Prostate gland (tissue), 2 donors: ENCODE results near the gene UBTD2.

ENCODE experiments used
- POLR2A ChIP-seq: fragments of 450-650 bp; IDR thresholded peaks from one replicate; pipeline ENCODE4 v1.6.1; 2016; ENCODE audit warnings: antibody characterized with exemption, mild to moderate bottlenecking
- TF ChIP-seq, protein P1 (sequence below), 4 experiments: fragments of 200-600 bp in 2 of 4; fragments of 450-650 bp in 2 of 4; sonication (generic) in 2 of 4; IDR thresholded peaks; 1 replicate in 3 of 4; 2 replicates in 1 of 4; pipeline ENCODE4 v1.5.1; 2016 to 2019; ENCODE audit warnings: antibody characterized with exemption in 4 of 4, mild to moderate bottlenecking in 2 of 4, moderate library complexity in 2 of 4

DNA sequence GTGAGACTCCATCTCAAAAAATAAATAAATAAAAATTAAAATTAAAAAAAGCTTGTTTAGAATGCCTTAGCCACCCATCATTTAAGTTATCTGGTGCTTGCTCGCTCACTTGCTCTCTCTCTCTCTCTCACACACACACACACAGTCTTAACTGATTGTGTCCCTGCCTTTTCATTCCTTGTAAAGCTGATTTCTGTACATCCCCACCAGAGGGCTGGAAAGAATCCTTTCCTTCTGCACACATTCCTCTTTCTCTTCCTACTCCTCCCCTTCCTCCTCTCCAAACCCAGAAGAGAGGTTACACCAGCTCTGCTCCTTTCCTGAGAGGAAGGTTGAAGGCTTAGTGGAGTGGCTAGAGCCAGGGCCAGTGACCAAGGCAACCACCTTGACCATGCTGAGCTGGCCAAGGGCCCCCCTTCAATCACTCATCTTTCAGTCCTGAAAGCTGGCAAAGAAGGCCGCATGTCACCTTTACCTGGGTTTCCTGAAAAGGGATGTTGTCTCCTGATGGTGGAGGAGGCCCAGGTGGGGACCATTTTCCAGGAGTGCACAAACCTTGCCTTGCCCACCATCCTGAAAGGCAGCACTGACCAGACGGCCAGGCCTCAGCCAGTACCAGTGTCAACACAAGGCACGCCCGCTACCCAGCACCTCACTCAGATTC is 121.1 kb downstream of the UBTD2 start:
- no peak for TF ChIP-seq POLR2A
- TF ChIP-seq, protein P1, sequence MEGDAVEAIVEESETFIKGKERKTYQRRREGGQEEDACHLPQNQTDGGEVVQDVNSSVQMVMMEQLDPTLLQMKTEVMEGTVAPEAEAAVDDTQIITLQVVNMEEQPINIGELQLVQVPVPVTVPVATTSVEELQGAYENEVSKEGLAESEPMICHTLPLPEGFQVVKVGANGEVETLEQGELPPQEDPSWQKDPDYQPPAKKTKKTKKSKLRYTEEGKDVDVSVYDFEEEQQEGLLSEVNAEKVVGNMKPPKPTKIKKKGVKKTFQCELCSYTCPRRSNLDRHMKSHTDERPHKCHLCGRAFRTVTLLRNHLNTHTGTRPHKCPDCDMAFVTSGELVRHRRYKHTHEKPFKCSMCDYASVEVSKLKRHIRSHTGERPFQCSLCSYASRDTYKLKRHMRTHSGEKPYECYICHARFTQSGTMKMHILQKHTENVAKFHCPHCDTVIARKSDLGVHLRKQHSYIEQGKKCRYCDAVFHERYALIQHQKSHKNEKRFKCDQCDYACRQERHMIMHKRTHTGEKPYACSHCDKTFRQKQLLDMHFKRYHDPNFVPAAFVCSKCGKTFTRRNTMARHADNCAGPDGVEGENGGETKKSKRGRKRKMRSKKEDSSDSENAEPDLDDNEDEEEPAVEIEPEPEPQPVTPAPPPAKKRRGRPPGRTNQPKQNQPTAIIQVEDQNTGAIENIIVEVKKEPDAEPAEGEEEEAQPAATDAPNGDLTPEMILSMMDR (IDR thresholded peaks at IDR 0.05) = no peak
